Neural cell (in vitro differentiated cells): ENCODE data around the gene SYT7.

Source experiments
- CTCF ChIP-seq: fragments of 450-650 bp; IDR thresholded peaks from 2 replicates; pipeline ENCODE4 v1.5.1; 2014; ENCODE audit warnings: antibody characterized with exemption, mild to moderate bottlenecking, moderate library complexity; ENCODE audit not compliant: poor library complexity, severe bottlenecking
- EZH2 ChIP-seq: fragments of 200-600, 300-800 bp; shearing (Covaris generic), sonication (generic); IDR thresholded peaks from 2 replicates; pipeline ENCODE4 v1.6.1; 2014; ENCODE audit warnings: antibody characterized with exemption, low read length, borderline replicate concordance, mild to moderate bottlenecking; ENCODE audit not compliant: insufficient read depth, poor library complexity, severe bottlenecking
- POLR2AphosphoS5 ChIP-seq: IDR thresholded peaks from 2 replicates; pipeline ENCODE4 v1.6.1; 2012
- REST ChIP-seq: IDR thresholded peaks from 2 replicates; pipeline ENCODE4 v1.6.1; 2012; ENCODE audit warnings: borderline replicate concordance

GRCh38 chr11:61531044-61531443 lies 49.8 kb downstream of the SYT7 start:
- TF ChIP-seq CTCF: no peak
- TF ChIP-seq EZH2: no peak
- no peak for TF ChIP-seq REST
- no peak for TF ChIP-seq POLR2AphosphoS5
